GM12801 (cell line): Measurements from ENCODE around the gene NRXN3.

Source experiments
- TF ChIP-seq, protein P1 (sequence below): IDR thresholded peaks from one replicate; pipeline ENCODE4 v1.5.1; 2011; ENCODE audit warnings: control low read depth; ENCODE audit not compliant: insufficient read length; ENCODE audit errors: extremely low read depth

The NRXN3 gene

DNA sequence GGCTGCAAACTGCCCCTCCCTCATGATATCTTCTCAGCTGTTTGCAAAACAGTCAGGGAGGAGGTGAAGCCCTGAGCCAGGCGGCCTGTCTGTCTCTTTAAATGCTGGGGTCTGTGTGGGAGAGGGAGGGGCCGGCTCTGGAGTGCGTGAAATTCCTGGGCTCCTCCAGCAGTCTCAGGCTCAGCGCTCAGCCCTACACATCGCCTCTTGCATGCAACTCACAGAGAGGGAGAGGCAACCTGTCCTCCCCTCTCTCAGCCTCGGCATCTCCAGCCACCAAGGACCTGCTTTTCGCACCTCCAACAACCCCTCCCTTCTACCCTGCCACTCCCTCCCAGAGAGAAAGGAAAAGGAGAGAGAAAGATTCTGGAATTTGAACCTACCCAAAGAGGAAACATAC lies at the start of gene NRXN3:
Gene NRXN3, plus strand, starts transcription at position 171 of the 400 bp plus-strand sequence. CDS start 72,721 bp downstream, outside the sequence.
- TF ChIP-seq, protein P1, sequence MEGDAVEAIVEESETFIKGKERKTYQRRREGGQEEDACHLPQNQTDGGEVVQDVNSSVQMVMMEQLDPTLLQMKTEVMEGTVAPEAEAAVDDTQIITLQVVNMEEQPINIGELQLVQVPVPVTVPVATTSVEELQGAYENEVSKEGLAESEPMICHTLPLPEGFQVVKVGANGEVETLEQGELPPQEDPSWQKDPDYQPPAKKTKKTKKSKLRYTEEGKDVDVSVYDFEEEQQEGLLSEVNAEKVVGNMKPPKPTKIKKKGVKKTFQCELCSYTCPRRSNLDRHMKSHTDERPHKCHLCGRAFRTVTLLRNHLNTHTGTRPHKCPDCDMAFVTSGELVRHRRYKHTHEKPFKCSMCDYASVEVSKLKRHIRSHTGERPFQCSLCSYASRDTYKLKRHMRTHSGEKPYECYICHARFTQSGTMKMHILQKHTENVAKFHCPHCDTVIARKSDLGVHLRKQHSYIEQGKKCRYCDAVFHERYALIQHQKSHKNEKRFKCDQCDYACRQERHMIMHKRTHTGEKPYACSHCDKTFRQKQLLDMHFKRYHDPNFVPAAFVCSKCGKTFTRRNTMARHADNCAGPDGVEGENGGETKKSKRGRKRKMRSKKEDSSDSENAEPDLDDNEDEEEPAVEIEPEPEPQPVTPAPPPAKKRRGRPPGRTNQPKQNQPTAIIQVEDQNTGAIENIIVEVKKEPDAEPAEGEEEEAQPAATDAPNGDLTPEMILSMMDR = no peak

DNA sequence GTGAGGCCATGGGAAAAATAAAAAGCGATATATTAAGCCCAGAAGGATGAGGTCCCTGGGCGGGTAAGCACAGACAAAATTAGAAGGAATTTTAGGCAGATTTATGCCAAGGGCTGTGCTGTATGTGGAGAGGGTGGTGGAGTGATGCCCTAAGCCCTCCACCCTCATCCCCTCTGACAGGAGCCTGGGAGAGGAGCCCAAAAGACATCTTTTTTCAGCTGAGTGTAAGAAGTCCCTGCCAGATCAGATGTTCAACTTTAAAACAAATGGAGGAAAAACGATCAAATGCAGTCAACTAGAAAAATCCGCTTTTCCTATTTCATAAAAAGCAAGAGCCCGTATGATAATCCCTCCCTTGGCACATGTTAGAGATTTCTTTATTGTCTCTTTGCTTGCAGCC lies 47.7 kb upstream of the NRXN3 start:
- TF ChIP-seq, protein P1 = no peak

- TF ChIP-seq, protein P1 = no peak
Observed at GRCh38 chr14:78123650-78124253, 46.4 kb upstream of the NRXN3 start.

GRCh38 chr14:78127961-78128360 lies 42.2 kb upstream of the NRXN3 start:
- TF ChIP-seq, protein P1 = no peak

GRCh38 chr14:78129375-78129774 lies 40.8 kb upstream of the NRXN3 start:
- TF ChIP-seq, protein P1 = no peak

- TF ChIP-seq, protein P1 = no peak
Observed at GRCh38 chr14:78130356-78130755, 39.8 kb upstream of the NRXN3 start.

GRCh38 chr14:78131201-78131600 lies 39.0 kb upstream of the NRXN3 start:
- TF ChIP-seq, protein P1 = no peak
